ENCODE results near the gene SEC63. TPM values are rescaled to one million over a fixed set of nuclear protein-coding genes. Genes with fewer than 3 reads are reported as not detected.
A peak's percentile ranks its signal among the peaks of the same experiment; 100 is the strongest.

SEC63 gene
- 13.2 TPM in 2 replicates for polyA plus RNA-seq (2012; rRNA removed)
- 17.8 and 27.0 TPM in 2 replicates for polyA plus RNA-seq (2012; cell fraction: cytosol; rRNA removed)
- 6.9 and 17.2 TPM in 2 replicates for polyA plus RNA-seq (2012; cell fraction: nucleus; rRNA removed)

- POLR2A ChIA-PET, result interaction anchor here (1.0 kb wide), 1 partner anchor 17 kb away, joined by 5 read pairs; no protein-coding TSS in a partner anchor
- Histone ChIP-seq H3K79me2 (ENCODE audit: insufficient read depth) (peaks cover 43% of the 10 kb centered on the region), H3K9ac (peak within 1 kb of the TSS; percentile 98), H3K4me2 (peak within 1 kb of the TSS; percentile 83), H3F3A (replicated peaks; ENCODE audit: insufficient read depth) (peaks cover 4% of the 10 kb centered on the region), H3K27ac (ENCODE audit: low read depth in 2 of 2, low read length in 1 of 2) (peak within 1 kb of the TSS; percentile 86 to 92), H3K27me3 (ENCODE audit: insufficient read depth) (no peaks in the 10 kb centered on the region), H3K4me1 (ENCODE audit: control insufficient read depth in 1 of 2, insufficient read depth in 2 of 2, low read depth in 1 of 2, low read length in 1 of 2) (peaks cover 3 to 9% of the 10 kb centered on the region in 2 experiments; a peak in 2 of 4 replicates), H3K4me3 (ENCODE audit: low read depth in 2 of 2, low read length in 1 of 2) (peak within 1 kb of the TSS; percentile 87 to 99), H3K9me2 (no peaks in the 10 kb centered on the region), H2AFZ (ENCODE audit: low read depth) (peak within 1 kb of the TSS; percentile 95), H3K36me3 (replicated peaks in 1 of 2; ENCODE audit: control insufficient read depth in 1 of 2, insufficient read depth in 2 of 2, low read length in 1 of 2) (peaks cover 0 to 3% of the 10 kb centered on the region in 2 experiments), H4K20me1 (ENCODE audit: insufficient read depth) (peaks cover 24% of the 10 kb centered on the region), H3K9me3 (no peaks in the 10 kb centered on the region)
- WGBS (ENCODE audit: low lambda C conversion rate), result 1% methylated on average over 34 of the region's 69 CpGs
- CTCF ChIA-PET, result interaction anchor here (1.2 kb wide), 1 partner anchor 19 kb away, joined by 4 read pairs; no protein-coding TSS in a partner anchor
- peak; percentile 98 for DNase-seq
- no peak for TF ChIP-seq FOSL2 (IDR thresholded peaks at IDR 0.05; ENCODE audit: borderline replicate concordance, low read depth)
- no peak for TF ChIP-seq FOXJ3 (CRISPR knock-in tag; IDR thresholded peaks at IDR 0.05)
- TF ChIP-seq CTCF (IDR thresholded peaks at IDR 0.05), result no peak
- no peak; a peak in 1 of 4 replicates for TF ChIP-seq EP300 (IDR thresholded peaks at IDR 0.05; ENCODE audit: borderline replicate concordance in 1 of 2, low read depth in 1 of 2, low read length in 1 of 2)
- peak; percentile 85 for TF ChIP-seq MAX (IDR thresholded peaks at IDR 0.05; ENCODE audit: low read depth)
- TF ChIP-seq SMC3 (IDR thresholded peaks at IDR 0.05; ENCODE audit: low read depth, low read length), result no peak
- no peak for TF ChIP-seq RFX5 (IDR thresholded peaks at IDR 0.05; ENCODE audit: low read length)
- TF ChIP-seq FOXM1 (IDR thresholded peaks at IDR 0.05; ENCODE audit: low read depth), result no peak
- no peak for TF ChIP-seq REST (IDR thresholded peaks at IDR 0.05; ENCODE audit: low read depth, low read length)
- peak; percentile 71 for TF ChIP-seq TAF1 (IDR thresholded peaks at IDR 0.05; ENCODE audit: borderline replicate concordance, low read depth, low read length)
- TF ChIP-seq USF2 (IDR thresholded peaks at IDR 0.05; ENCODE audit: borderline replicate concordance, low read depth, low read length), result no peak
- no peak for TF ChIP-seq GATA2 (CRISPR knock-in tag; IDR thresholded peaks at IDR 0.05)
- peak; percentile 15; the same call in 1 of the 2 replicates for TF ChIP-seq GABPA (IDR thresholded peaks at IDR 0.05; ENCODE audit: low read depth)
- TF ChIP-seq SIN3A (IDR thresholded peaks at IDR 0.05; ENCODE audit: borderline replicate concordance, low read depth, low read length), result peak; percentile 81; the same call in 1 of the 2 replicates
- TF ChIP-seq TEAD4 (IDR thresholded peaks at IDR 0.05; ENCODE audit: borderline replicate concordance, insufficient read depth), result no peak
- TF ChIP-seq USF1 (IDR thresholded peaks at IDR 0.05; ENCODE audit: borderline replicate concordance, low read depth), result no peak
- peak; percentile 99 for TF ChIP-seq CHD2 (IDR thresholded peaks at IDR 0.05; ENCODE audit: low read length, partially characterized antibody)
- TF ChIP-seq ZBTB33 (IDR thresholded peaks at IDR 0.05; ENCODE audit: borderline replicate concordance, low read depth), result peak; percentile 97
- TF ChIP-seq YY1 (IDR thresholded peaks at IDR 0.05; ENCODE audit: low read depth), result no peak
- TF ChIP-seq PBX3 (IDR thresholded peaks at IDR 0.05), result no peak
Measured at GRCh38 chr6:107957909-107958688, at the start of gene SEC63. TSS of gene SEC63 (minus strand) at chr6:107958208. CDS start at chr6:107958009, 199 bp downstream.

Data from SK-N-SH (cell line).